NCI-H2227 treated with DMSO at 0.1 percent for 48 hours (cell line): ENCODE measurements around the gene EMILIN2.
"Not testable (repeated sequence)": the region's sequence is repeated elsewhere in the genome, so short reads cannot be mapped to it uniquely, and the experiment has no call there.

Experiments
- DNase-seq: peaks from one replicate; lab custom pipeline; 2025; lab: John Stamatoyannopoulos, UW

The EMILIN2 gene

DNA sequence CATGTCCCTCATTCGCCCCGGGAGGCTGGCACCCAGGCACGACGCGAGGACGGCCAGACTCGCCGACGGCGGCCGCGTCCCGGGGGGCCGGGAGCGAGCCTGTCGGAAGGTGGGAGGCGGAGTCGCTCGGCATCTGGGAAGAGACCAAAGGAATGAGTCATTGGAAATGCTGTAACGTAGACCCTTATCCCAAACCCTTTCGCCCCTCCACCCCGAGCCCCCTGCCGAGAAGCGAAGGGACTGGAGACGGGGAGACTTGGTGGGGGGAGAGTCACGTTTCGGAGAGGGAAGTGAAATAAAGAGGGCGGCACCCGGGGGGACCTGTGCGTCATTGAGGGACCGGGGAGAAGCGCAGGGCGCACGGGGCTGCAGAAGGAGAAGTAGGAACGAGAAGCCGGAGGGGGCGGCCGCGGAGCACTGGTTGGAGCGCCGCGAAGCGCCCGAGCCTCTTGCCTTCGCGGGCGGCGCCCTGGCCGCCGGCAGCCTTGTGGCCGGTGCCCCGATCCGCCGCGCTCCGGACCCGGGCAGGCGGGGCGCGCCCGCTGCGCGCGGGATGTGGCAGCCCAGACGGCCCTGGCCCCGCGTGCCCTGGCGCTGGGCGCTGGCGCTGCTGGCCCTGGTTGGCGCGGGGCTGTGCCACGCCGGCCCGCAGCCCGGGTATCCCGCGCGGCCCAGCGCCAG, at the start of gene EMILIN2:
Gene EMILIN2 (plus strand): TSS at position 371 of the 681 bp plus-strand sequence. CDS start 183 bp downstream, at position 554.
- no peak for DNase-seq

DNA sequence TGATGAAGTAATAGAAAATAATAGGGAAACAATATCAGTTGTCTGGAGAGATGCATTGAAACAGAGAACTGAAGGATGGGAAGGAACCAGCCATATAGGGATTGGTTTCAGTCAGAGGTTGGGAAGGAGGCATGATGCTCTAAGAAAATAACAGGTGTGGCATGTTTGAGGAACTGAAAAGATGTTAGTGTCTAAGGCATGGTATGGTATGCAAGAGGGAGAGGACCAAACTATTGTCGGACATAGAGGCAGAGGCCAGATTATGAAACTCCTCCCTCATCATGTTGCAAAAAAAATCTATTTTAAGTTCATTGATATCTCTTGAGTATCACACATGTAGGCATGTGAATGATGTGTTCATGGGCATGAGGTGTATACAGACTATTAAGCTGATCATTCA, 48.9 kb upstream of the EMILIN2 start:
- no peak for DNase-seq

DNA sequence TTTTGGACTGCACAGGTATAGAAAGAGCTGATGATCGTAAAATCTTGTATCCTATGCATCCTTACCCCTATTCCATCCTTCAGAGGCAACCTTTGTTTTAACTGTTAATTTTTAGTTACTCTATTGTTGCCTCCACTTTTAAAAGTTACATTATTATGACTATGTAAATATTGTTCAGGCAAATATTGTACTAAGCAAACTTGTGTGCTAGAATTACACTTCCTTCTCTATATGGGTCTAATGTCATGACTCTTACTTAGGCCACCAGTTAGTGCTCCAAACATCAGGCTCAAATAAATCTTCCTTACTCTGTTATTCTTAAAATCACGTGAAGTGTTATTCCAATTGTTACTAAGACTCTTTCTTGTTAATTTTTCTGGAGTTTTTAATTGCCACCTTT, 47.4 kb upstream of the EMILIN2 start:
- no peak for DNase-seq

DNA sequence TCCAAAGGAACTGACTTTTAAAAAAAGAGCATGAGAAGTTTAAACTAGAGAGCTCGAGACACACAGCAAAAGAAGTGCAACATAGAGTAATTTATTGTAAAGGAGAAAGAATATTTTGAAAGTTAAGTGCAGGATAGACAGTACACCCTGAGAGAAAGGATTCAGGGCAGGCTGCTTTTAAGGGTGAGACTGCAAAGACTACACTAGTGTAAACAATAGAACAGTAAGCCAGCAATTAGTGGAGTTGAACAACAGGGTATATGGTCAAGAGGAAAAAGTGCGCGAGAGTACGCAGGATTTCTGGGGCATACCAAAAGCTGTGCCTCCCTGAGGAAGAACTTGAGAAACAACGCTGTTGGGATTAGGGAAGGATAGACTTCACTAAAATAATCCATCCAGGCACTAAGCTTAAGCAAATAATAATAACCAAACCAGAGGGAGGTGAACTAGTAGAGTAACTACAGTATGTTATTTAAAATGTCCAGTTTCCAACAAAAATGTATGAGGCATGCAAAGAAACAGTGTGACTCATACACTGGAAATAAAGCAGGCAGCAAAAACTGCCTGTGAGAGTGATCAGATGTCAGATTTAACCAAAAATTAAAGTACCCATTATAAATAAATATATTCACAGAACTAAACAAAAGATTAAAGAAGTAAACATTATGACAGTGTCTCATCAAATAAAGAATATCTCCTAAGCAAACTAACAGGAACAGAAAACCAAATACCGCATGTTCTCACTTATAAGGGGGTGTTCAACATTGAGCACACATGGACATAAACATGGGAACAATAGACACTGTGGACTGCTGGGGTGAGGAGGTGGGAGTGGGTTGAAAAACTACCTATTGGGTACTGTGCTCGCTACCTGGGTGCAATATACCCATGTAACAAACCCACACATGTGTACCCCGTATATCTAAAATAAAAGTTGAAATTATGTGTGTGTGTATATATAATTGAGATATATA, 40.5 kb upstream of the EMILIN2 start:
- DNase-seq: no peak

DNA sequence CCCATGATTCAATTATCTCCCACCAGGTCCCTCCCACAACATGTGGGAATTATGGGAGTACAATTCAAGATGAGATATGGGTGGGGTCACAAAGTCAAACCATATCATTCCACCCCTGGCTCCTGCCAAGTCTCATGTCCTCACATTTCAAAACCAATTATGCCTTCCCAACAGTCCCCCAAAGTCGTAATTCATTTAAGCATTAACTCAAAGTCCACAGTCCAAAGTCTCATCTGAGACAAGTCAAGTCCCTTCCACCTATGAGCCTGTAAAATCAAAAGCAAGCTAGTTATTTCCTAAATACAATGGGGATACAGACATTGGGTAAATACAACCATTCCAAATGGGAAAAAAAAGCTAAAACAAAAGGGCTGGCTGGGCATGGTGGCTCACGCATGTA, 38.2 kb upstream of the EMILIN2 start:
- not testable (repeated sequence) for DNase-seq

DNA sequence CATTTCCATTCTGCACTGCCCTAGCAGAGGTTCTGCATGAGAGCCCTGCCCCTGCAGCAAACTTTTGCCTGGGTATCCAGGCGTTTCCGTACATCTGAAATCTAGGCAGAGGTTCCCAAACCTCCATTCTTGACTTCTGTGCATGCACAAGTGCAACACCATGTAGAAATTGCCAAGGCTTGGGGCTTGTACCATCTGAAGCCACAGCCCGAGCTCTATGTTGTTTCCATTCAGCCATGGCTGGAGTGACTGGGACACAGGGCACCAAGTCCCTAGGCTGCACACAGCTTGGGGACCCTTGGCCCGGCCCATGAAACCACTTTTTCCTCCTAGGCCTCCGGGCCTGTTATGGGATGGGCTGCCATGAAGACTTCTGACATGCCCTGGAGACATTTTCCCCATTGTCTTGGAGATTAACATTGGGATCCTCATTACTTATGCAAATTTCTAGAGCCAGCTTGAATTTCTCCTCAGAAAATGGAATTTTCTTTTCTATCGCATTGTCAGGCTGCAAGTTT, 37.1 kb upstream of the EMILIN2 start:
- DNase-seq: not testable (repeated sequence)

DNA sequence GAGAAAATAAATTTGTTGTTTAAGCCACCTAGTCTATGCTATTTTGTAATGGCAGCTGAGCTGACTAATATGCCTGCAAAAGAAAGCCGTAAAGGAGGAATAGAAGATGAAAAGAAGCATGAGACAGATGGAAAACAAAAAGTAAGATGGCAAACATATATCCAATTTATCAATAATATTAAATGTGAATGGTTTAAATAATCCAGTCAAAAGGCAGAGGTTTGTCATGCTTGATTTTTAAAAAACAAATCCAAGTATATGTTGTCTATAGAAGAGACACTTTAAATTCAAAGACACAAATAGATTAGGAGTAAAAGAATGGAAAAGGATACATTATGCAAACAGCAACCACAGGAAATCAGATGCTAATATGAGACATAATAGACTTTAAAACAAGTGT, 35.4 kb upstream of the EMILIN2 start:
- no peak for DNase-seq

DNA sequence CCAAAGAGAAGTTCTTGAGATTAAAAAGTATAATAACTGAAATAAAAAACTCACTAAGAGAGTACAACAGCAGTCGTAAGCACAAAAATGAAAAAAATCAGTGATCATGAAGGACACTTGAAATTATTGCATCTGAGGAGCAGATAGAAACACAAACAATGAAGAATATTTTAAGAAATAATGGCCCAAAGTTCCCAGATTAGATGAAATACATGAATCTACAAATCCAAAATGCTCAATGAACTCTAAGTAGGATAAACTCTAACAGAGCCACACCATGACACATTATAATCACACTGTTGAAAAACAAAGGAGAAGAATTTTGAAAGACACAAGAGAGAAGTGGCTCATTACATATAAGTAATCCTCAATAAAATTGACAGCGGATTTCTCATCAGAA, 31.9 kb upstream of the EMILIN2 start:
- no peak for DNase-seq

DNA sequence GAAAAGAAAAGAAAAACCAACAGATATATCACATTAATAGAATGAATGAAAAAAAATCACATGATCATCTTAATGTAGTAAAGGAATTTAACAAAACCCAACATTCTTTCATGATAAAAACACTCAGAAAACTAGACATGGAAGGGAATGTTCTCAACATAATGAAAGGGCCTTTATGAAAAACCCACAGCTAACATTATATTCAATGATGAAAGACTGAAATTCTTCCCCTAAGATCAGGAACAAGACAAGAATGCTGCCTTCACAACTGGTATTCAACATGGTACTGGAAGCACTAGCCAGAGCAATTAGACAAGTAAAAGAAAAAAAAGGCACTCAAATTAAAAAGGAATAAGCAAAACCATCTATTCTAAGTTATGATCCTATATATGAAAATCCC, 28.5 kb upstream of the EMILIN2 start:
- no peak for DNase-seq

DNA sequence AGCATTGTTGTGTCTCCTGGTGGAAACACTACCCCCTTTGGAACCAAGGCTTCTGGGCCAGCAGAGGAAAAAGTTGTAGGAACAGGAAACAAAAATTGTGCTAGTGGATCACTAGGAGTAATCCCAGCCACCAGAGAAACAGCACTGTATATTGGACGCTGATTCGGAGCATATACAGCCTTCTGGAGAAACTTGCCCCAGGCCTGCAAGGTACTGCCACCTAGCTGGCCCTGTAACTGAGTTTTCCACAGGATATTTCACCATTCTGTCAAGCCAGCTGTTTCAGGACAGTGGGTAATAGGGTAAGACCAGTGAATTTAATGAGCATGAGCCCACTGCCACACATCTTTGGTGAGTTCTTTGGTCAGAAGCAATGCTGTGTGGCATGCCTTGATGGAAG, 25.1 kb upstream of the EMILIN2 start:
- no peak for DNase-seq

DNA sequence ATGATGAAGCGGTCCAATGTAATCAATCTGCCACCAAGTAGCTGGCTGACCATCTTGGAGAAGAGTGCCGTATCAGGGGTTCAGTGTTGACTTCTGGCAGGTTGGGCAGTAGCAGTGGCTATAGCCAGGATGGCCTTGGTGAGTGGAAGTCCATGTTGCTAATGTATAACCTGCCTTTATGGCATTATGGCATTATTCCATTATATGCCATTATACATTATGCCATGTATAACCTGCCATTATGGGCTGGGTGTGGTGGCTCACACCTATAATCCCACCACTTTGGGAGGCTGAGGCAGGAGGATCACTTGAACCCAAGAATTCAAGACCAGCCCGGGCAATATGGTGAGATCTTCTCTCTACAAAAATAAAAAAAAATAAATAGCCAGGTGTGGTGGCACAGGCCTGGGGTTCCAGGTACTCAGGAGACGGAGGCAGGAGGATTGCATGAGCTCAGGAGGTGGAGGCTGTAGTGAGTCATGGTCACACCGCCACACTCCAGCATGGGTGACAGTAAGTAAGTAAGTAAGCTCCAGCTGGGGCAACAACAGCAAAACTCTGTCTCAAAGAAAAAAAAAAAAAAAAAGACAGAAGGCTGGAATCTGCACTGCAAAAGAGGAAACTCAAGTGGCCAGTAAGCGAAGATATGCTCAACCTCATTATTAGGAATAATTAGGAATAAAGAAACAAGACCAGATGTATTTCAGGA, 24.4 kb upstream of the EMILIN2 start:
- DNase-seq: no peak

DNA sequence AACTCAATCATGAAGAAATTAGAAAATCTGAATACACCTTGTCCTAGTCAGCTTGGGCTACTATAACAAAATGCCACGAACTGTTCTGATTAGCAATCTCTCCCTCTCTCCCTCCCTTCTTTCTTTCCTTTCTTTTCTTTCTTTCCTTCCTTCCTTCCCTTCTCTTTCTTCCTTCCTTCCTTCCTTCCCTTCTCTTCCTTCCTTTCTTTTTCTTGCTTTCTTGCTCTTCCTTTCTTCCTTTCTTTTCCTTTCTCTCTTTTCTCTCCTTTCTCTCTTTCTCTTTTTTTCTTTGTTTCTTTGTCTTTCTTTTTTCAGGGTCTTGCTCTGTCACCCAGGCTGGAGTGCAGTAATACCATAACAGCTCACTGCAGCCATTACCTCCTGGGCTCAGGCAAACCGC, 23.6 kb upstream of the EMILIN2 start:
- no peak for DNase-seq

DNA sequence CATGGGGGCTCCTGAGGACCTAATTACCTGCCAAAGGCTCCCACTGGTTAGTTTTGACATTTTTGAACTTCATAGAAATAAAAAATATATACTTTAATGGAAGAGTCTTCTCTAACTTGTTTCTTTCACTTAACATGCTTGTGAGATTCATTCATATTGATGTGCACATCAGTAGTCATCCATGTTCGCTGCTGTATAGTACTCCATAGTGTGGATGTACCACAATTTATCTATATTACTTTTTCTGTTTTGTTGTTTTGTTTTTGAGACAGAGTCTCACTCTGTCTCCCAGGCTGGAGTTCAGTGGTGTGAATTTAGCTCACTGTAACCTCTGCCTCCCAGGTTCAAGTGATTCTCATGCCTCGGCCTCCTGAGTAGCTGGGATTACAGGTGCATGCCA, 22.8 kb upstream of the EMILIN2 start:
- DNase-seq: no peak

DNA sequence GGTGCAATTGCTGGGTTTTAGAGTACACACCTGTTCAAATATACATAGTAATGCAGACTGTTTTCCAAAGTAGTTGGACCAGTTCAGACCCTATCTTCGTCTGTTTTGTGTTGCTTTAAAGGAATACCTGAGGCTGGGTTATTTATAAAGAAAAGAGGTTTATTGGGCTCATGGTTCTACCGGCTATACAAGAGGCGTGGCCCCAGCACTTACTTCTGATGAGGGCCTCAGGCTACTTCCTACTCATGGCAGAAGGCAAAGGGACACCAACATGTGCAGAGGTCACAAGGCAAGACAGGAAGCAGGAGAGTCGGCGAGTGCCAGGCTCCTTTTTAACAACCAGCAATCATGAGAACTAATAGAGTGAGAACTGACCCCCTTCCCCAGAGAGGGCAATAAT, 21.9 kb upstream of the EMILIN2 start:
- no peak for DNase-seq

DNA sequence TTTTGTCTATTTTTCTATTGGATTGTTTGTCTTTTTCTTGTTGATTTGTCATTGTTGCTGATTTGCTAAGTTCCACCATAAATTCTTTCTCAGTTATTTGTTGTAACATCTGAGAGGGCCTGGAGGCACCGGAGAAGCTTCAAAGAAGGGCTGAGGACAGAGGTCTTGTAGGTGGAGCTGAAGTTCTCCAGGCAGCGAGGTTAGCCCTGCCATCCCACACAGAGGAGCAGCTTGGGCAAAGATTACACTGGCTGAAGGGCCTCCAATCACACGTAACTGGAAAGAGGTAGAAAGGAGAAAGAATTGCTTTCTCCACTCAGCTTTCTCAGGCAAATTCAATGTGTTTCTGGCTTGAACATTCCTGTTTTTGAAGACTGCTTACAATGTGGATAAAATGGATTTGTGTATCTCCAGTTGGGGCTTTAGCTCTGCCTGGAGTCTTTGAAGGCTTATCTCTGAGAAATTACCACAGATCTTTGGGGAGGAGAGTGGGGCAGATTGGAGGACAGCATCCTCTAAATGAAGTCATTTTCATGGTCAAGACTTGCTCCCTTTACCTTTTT, 21.1 kb upstream of the EMILIN2 start:
- DNase-seq: no peak

DNA sequence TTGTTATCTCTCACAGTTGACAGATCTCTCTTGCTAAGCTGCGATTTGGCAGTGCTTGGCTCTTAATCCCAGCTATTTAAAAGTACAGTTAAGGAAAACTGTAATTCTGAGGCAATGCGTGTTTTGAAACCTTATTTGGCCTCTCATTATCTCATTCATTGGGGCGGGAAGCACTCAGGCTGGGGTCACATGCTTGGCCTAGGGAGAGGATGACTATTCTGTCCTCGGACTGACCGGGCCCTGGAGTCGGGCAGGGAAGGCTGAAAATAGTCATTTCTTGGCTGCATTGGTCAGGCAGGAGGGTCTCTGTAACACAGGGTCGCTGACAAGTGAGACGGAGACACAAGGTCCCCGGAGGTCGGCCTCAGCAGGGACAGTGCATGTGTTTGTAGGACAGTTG, 20.2 kb upstream of the EMILIN2 start:
- no peak for DNase-seq

DNA sequence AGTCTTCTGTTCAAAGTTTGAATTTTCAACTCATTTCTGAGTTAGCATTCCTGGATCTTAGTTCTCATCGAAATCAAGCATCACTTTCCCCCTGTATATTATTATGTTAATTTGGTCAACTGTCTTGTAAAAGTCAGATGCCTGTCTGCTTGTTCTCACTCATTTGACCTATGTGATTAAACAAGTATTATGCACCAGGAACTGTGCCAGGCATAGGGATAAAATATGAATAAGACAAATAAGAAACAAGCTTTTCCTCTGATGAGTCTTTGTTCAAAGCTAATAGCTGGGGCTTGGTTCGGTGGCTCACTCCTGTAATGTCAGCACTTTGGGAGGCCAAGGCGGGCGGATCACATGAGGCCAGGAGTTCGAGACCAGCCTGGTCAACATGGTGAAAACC, 19.7 kb upstream of the EMILIN2 start:
- DNase-seq: no peak

DNA sequence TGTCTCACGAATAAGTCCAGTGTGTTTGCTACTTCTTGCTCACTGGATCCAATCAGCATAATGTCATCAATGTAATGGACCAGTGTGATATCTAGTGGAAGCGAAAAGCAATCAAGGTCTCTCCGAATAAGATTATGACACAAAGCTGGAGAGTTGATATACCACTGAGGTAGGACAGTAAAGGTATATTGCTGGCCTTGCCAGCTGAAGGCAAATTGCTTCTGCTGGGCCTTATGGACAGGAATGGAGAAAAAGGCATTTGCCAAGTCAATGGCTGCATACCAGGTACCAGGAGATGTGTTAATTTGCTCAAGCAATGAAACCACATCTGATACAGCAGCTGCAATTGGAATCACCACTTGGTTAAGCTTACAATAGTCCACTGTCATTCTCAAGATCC, 10.7 kb upstream of the EMILIN2 start:
- DNase-seq: not testable (repeated sequence)

DNA sequence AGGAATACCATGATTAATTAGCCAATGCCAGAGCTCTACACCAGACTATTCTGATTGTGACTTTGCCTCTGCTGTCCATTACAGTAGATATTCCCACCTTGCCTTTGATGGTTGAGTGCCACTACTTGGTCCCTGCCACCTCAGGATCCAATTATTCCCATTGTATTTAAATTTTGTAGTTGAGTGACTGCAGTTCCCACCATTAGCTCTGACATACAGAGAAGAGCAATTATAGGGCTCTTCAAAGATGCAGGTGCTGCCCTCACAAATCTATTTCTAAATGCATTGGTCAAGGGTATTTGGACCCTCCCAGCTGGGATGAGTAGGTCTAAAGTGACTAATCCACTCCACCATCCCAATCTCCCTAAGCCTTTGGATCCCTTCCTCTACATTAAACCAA, 9.5 kb upstream of the EMILIN2 start:
- not testable (repeated sequence) for DNase-seq

DNA sequence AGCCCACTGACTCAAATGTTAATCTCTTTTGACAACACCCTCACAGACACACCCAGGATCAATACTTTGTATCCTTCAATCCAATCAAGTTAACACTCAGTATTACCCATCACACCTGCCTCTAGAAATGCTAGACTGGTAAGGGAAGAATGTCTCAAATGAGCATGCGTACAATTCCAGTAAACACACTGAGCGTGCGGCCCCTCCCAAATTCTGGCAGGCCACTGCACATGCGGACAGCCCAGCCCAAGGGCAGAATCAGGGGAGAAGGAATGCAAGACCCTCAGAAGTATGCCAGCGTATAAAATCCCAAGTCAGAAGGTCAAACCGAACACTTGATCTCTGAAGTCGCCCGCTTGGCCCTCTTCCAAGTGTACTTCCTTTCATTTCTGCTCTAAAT, 7.6 kb upstream of the EMILIN2 start:
- no peak for DNase-seq

DNA sequence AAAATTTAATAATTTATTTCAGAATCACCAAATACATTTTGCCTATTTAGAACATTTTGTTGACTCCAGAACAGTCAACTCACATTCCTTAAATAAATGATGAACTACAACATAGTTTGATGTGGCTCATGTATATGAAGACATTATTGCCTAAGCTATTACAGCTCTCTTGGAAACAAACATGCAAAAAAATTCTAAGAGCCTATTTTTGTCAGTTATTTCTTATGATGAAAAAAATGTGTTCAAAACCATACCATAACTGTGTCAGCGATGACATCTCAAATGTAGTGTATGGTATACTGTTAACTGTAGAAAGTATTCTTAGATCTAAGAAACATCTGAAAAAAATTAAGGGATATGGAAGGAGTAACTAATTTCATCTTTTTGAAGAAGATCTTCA, 6.3 kb upstream of the EMILIN2 start:
- DNase-seq: no peak

DNA sequence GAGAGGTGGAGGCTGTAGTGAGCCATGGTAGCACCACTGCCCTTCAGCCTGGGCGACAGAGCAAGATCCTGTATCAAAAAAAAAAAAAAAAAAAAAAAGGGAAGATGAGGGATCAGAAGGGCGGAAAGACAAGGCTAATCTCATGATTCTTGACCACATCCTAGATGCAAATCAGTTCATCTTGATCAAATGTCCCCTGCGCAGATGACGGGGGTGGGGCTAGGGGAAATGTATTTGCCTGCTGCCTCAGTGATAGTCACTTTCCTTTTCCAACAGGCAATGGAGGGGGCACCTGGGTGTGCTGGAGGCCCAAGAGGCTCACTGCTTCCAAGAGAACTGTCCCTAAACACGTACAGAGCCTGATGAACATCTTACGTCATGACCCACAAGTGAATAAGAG, 3.7 kb upstream of the EMILIN2 start:
- DNase-seq: no peak
